CD4-positive, alpha-beta T cell treated with Interleukin-17A for 4 hours (primary cell): ENCODE results near the gene TTLL10.
"Not testable (repeated sequence)": the region's sequence is repeated elsewhere in the genome, so short reads cannot be mapped to it uniquely, and the experiment has no call there.

Experiments used
- DNase-seq: peaks from one replicate; pipeline ENCODE4 v3.0.0-alpha.2; 2020; ENCODE audit warnings: mixed read lengths

TTLL10 gene

GRCh38 chr1:1171546-1172340, 1.9 kb upstream of the TTLL10 start:
- peak; percentile 36 for DNase-seq

- DNase-seq: no peak
Measured at GRCh38 chr1:1173061-1173792, 453 bp upstream of the TTLL10 start.

GRCh38 chr1:1175221-1176062, 1.8 kb downstream of the TTLL10 start:
- peak; percentile 26 for DNase-seq

GRCh38 chr1:1176063-1176761, 2.5 kb downstream of the TTLL10 start:
- DNase-seq: not testable (repeated sequence)

GRCh38 chr1:1176931-1177330, 3.3 kb downstream of the TTLL10 start:
- no peak for DNase-seq

- no peak for DNase-seq
Measured at GRCh38 chr1:1177452-1178206, 3.9 kb downstream of the TTLL10 start.

- no peak for DNase-seq
Measured at GRCh38 chr1:1178794-1179331, 5.2 kb downstream of the TTLL10 start.

- no peak for DNase-seq
Measured at GRCh38 chr1:1179346-1179982, 5.8 kb downstream of the TTLL10 start.

- no peak for DNase-seq
Measured at GRCh38 chr1:1179983-1180861, 6.5 kb downstream of the TTLL10 start.

- DNase-seq: no peak
Measured at GRCh38 chr1:1181129-1181937, 7.7 kb downstream of the TTLL10 start.

GRCh38 chr1:1181938-1182410, 8.3 kb downstream of the TTLL10 start:
- no peak for DNase-seq

GRCh38 chr1:1182491-1183220, 9.0 kb downstream of the TTLL10 start:
- DNase-seq: no peak

GRCh38 chr1:1183221-1183747, 9.6 kb downstream of the TTLL10 start:
- DNase-seq: no peak

- DNase-seq: no peak
Measured at GRCh38 chr1:1183833-1184775, 10.4 kb downstream of the TTLL10 start.

GRCh38 chr1:1185101-1185765, 11.6 kb downstream of the TTLL10 start:
- no peak for DNase-seq

GRCh38 chr1:1187938-1188337, 14.3 kb downstream of the TTLL10 start:
- DNase-seq: no peak
